ENCODE data around the gene RPUSD1.

Gene RPUSD1

GRCh38 chr16:741986-742629 lies 46.1 kb downstream of the RPUSD1 start:
- FAIRE-seq, result no peak

GRCh38 chr16:740764-741505 lies 47.2 kb downstream of the RPUSD1 start, which contains the start of gene CIAO3:
CIAO3 (minus strand) TSS chr16:740997; CDS start chr16:740985, 12 bp downstream.
- no peak for FAIRE-seq

GRCh38 chr16:740459-740763 lies 47.8 kb downstream of the RPUSD1 start:
- FAIRE-seq, result no peak

- no peak for FAIRE-seq
These were observed 48.4 kb downstream of the RPUSD1 start for GRCh38 chr16:739560-740458.

- no peak for FAIRE-seq
These were observed 51.2 kb downstream of the RPUSD1 start for GRCh38 chr16:736936-737481.

- no peak for FAIRE-seq
These were observed 52.2 kb downstream of the RPUSD1 start for GRCh38 chr16:735982-736453.

- FAIRE-seq, result no peak
These were observed 53.0 kb downstream of the RPUSD1 start for GRCh38 chr16:734981-735881.

All from G401.6 (cell line).